Lower leg skin (tissue), 4 donors: ENCODE data around the gene BIK. TPM values are rescaled to one million over a fixed set of nuclear protein-coding genes. Genes with fewer than 3 reads are reported as not detected.
"Not testable (repeated sequence)": the region's sequence is repeated elsewhere in the genome, so short reads cannot be mapped to it uniquely, and the experiment has no call there.

ENCODE experiments used
- DNase-seq, 2 donors: peaks; one replicate each; pipeline ENCODE4 v3.0.0-alpha.2; 2019; ENCODE audit warnings: low spot score in 2 of 2
- H3K4me3 ChIP-seq: fragments of 200-600 bp; sonication (generic); 2 replicates; pipeline ENCODE4 v1.5.1; 2017; ENCODE audit warnings: mild to moderate bottlenecking, low read depth; ENCODE audit not compliant: poor library complexity, severe bottlenecking
- CTCF ChIP-seq, 3 donors: fragments of 450-650 bp; IDR thresholded peaks; one replicate each; pipeline ENCODE4 v1.5.1; 2016; ENCODE audit warnings: antibody characterized with exemption in 3 of 3, mild to moderate bottlenecking in 3 of 3, moderate library complexity in 2 of 3
- POLR2A ChIP-seq, 2 donors: fragments of 450-650 bp; IDR thresholded peaks; one replicate each; pipeline ENCODE4 v1.6.1; 2016 to 2017; ENCODE audit warnings: antibody characterized with exemption in 2 of 2, mild to moderate bottlenecking in 1 of 2, moderate library complexity in 1 of 2
- WGBS, 2 donors: methylation state at CpG; one replicate each; pipeline ENCODE4 v1.1.5; 2018; 5-methylcytosine and 5-hydroxymethylcytosine counted together
- intact Hi-C: fragments of 100-400 bp; cut with DNase I; formaldehyde crosslinking; loops from one replicate; pipeline ENCODE4 v1.15.0; 2023; ENCODE audit warnings: low total_unique reads
- total RNA-seq, 4 donors: library from RNA; depleted of rRNA; stranded (reverse); fragments of >200 nt; gene quantifications; one replicate each; pipeline ENCODE4 v1.1.0, GENCODE V29; 2016

BIK gene
- total RNA-seq, 4 donors from 2014 or later, result 2.6 to 12.6 (median 9.5) TPM

GRCh38 chr22:43134553-43134952, 24.0 kb downstream of the BIK start:
- no peak for TF ChIP-seq POLR2A (IDR thresholded peaks at IDR 0.05)
- TF ChIP-seq CTCF (IDR thresholded peaks at IDR 0.05), result no peak
- WGBS, 2 donors, result 100% methylated on average over 4 of the region's 4 CpGs
- H3K4me3 ChIP-seq, result no peak overlapping the region
- intact Hi-C loops, result no loop called here
- no peak for DNase-seq

DNA sequence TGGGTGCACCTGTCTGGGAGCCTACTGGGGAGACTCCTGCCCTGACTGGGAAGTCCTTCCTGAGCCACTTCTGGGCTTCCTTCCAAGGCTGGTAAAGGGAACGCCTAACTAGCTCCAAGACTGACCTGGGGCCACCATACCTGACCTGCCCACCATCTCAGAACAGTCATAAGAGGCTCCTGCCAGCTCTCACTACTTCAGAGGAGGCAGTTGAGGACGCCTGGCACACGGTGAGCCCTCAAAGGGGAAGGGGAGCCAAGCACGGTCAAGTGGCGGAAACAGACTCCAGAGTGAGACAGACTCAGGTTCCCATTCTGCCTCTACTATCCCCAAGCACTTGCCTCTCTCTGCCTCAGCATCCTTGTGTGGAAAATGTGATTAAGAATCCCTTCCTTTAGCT, 25.0 kb downstream of the BIK start:
- DNase-seq, result no peak
- TF ChIP-seq POLR2A (IDR thresholded peaks at IDR 0.05) (no peak), CTCF (IDR thresholded peaks at IDR 0.05) (no peak)
- WGBS, 2 donors, result 88 to 95% methylated on average over 3 to 5 of the region's 5 CpGs
- no peak overlapping the region for H3K4me3 ChIP-seq
- intact Hi-C loops, result no loop called here

- no peak overlapping the region for H3K4me3 ChIP-seq
- no peak for TF ChIP-seq CTCF (IDR thresholded peaks at IDR 0.05)
- no peak for TF ChIP-seq POLR2A (IDR thresholded peaks at IDR 0.05)
- intact Hi-C loops, result no loop called here
- 44 to 66% methylated on average over 9 of the region's 9 CpGs for WGBS, 2 donors
- DNase-seq, result no peak
These were observed 25.7 kb downstream of the BIK start for GRCh38 chr22:43136255-43136654.

GRCh38 chr22:43136801-43137200, 26.3 kb downstream of the BIK start:
- intact Hi-C loops, result no loop called here
- WGBS, 2 donors, result 64 to 81% methylated on average over 10 of the region's 10 CpGs
- no peak for DNase-seq
- no peak overlapping the region for H3K4me3 ChIP-seq
- no peak for TF ChIP-seq POLR2A (IDR thresholded peaks at IDR 0.05)
- no peak for TF ChIP-seq CTCF (IDR thresholded peaks at IDR 0.05)

DNA sequence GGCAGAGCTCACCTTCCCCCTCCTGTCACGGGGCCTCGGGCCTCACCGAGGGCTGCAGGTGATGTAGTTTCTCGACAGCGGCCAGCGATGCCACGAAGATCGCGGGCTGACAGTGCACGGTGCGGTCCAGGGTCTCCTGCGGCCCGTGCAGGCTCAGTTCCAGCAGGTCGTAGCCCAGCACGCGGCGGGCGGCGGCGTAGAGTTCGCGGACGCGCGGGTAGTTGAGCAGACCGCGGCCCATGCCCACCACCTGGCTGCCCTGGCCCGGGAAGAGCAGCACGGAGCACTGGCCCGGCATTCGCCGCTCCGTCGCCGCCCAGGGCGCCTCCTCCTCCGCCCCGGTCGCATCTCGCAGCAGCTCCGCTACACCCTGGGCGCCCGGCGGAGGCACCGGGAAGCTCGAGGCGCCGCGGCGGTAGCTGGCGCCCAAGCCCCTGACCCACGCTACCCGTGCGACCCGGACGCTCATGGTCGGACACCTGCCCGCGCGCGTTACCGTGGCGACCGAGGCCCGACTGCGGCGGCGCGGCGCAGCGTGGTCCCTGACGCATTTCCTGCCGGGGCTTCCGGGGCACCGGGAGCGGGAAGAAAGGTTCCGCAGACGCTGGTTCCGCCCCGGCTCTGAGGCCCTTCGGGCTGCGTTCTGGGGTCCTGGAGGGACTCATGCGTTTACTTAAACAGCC, 32.5 kb downstream of the BIK start, which contains the start of gene MCAT:
MCAT (minus strand) TSS at position 519 of the 683 bp plus-strand sequence; CDS start at position 469, 50 bp downstream.
- DNase-seq, result peak; percentile 57 to 96
- peak within 1 kb of the TSS; percentile 86 for H3K4me3 ChIP-seq
- intact Hi-C loops, result no loop called here
- TF ChIP-seq POLR2A (IDR thresholded peaks at IDR 0.05), result peak in 1 of 2 donors; percentile 11
- no peak for TF ChIP-seq CTCF (IDR thresholded peaks at IDR 0.05)
- 0 to 2% methylated on average over 56 to 62 of the region's 83 CpGs for WGBS, 2 donors

GRCh38 chr22:43144949-43145348, 34.4 kb downstream of the BIK start:
- WGBS, 2 donors, result 37 to 54% methylated on average over 3 of the region's 3 CpGs
- intact Hi-C loops, result no loop called here
- DNase-seq, result peak in 1 of 2 donors; percentile 41
- H3K4me3 ChIP-seq, result no peak overlapping the region
- TF ChIP-seq POLR2A (IDR thresholded peaks at IDR 0.05), result no peak

GRCh38 chr22:43145371-43145770, 34.8 kb downstream of the BIK start:
- DNase-seq, intact Hi-C loops: not testable (repeated sequence)
- WGBS, 2 donors, result 87 to 88% methylated on average over 8 of the region's 8 CpGs

DNA sequence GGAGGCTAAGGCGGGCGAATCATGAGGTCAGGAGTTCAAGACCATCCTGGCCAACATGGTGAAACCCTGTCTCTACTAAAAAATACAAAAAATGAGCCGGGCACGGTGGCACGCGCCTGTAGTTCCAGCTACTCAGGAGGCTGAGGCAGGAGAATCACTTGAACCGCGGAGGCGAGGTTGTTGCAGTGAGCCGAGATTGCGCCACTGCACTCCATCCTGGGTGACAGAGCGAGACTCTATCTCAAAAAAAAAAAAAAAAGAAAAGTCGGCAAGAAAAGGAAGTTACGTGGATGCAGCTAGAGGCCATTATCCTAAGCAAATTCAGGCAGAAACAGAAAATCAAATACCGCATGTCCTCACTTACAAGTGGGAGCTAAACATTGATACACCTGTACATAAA, 35.8 kb downstream of the BIK start:
- WGBS, 2 donors, result 82 to 86% methylated on average over 15 of the region's 15 CpGs
- DNase-seq, intact Hi-C loops, H3K4me3 ChIP-seq: not testable (repeated sequence)

More at GRCh38 chr22:43145371-43145770, 34.8 kb downstream of the BIK start:
- H3K4me3 ChIP-seq, result not testable (repeated sequence)
